Left ventricle myocardium inferior (tissue), 1 donor: Measurements from ENCODE around the gene ATP13A3. TPM values are rescaled to one million over a fixed set of nuclear protein-coding genes. Genes with fewer than 3 reads are reported as not detected.

Experiments
- DNase-seq: peaks from one replicate; pipeline ENCODE4 v3.0.0-alpha.2; 2020
- H3K27ac ChIP-seq: fragments of 200-600 bp; replicated peaks from 2 replicates; pipeline ENCODE4 v1.8.0; 2021
- H3K27me3 ChIP-seq: fragments of 200-600 bp; 2 replicates; pipeline ENCODE4 v1.8.0; 2021; ENCODE audit warnings: low read depth
- H3K36me3 ChIP-seq: fragments of 200-600 bp; 2 replicates; pipeline ENCODE4 v1.8.0; 2021
- H3K4me1 ChIP-seq: fragments of 200-600 bp; 2 replicates; pipeline ENCODE4 v1.8.0; 2021
- H3K4me3 ChIP-seq: fragments of 200-600 bp; 2 replicates; pipeline ENCODE4 v1.8.0; 2021; ENCODE audit warnings: mild to moderate bottlenecking, moderate library complexity
- H3K9me3 ChIP-seq: fragments of 200-600 bp; replicated peaks from 2 replicates; pipeline ENCODE4 v1.8.0; 2021
- CTCF ChIP-seq: fragments of 200-600 bp; IDR thresholded peaks from 2 replicates; pipeline ENCODE4 v1.8.0; 2021; ENCODE audit warnings: antibody characterized with exemption, mild to moderate bottlenecking, borderline replicate concordance
- intact Hi-C: fragments of 100-400 bp; cut with micrococcal nuclease; formaldehyde crosslinking; loops from one replicate; pipeline ENCODE4 v1.11.0; 2022
- total RNA-seq: library from RNA; stranded (reverse); fragmentation: NEBNext Ultra II Directional; extraction: Animal tissue kit (Norgen Biotek cat#: 25700); gene quantifications from one replicate; pipeline ENCODE4 v1.2.1, GENCODE V29; 2021
- donor health status: DM: no; HTN: yes; CAD: no; lungs with severe emphysema.

ATP13A3 gene
- total RNA-seq, 1 donor from 2014 or later, result 99.2 TPM

GRCh38 chr3:194446754-194447153, 40.0 kb downstream of the ATP13A3 start:
- H3K36me3 ChIP-seq, result peaks cover 91% of the 10 kb centered on the region
- H3K27me3 ChIP-seq, result no peaks in the 10 kb centered on the region
- no peak for TF ChIP-seq CTCF
- intact Hi-C loops, result no loop called here
- no peaks in the 10 kb centered on the region for H3K4me1 ChIP-seq
- H3K4me3 ChIP-seq, result no peak overlapping the region
- no peak for DNase-seq
- H3K27ac ChIP-seq, result no peak overlapping the region
- no peaks in the 10 kb centered on the region for H3K9me3 ChIP-seq

- no peak for DNase-seq
- intact Hi-C loops, result no loop called here
These were observed 40.6 kb downstream of the ATP13A3 start for GRCh38 chr3:194446172-194446571.

GRCh38 chr3:194443901-194444300, 42.9 kb downstream of the ATP13A3 start:
- Histone ChIP-seq H3K27me3 (no peaks in the 10 kb centered on the region), H3K4me1 (no peaks in the 10 kb centered on the region), H3K27ac (no peak overlapping the region), H3K4me3 (no peak overlapping the region), H3K9me3 (no peaks in the 10 kb centered on the region), H3K36me3 (peaks cover 94% of the 10 kb centered on the region)
- intact Hi-C loops, result no loop called here
- no peak for TF ChIP-seq CTCF
- no peak for DNase-seq

More at GRCh38 chr3:194446172-194446571, 40.6 kb downstream of the ATP13A3 start:
- Histone ChIP-seq H3K27me3 (no peaks in the 10 kb centered on the region), H3K36me3 (peaks cover 91% of the 10 kb centered on the region), H3K9me3 (no peaks in the 10 kb centered on the region), H3K4me1 (no peaks in the 10 kb centered on the region), H3K4me3 (no peak overlapping the region), H3K27ac (no peak overlapping the region)
- TF ChIP-seq CTCF, result no peak

GRCh38 chr3:194440756-194441155, 46.0 kb downstream of the ATP13A3 start:
- intact Hi-C loops, result no loop called here
- H3K36me3 ChIP-seq, result peaks cover 96% of the 10 kb centered on the region
- no peak overlapping the region for H3K27ac ChIP-seq

GRCh38 chr3:194439881-194440550, 46.8 kb downstream of the ATP13A3 start:
- TF ChIP-seq CTCF, result no peak
- no peak for DNase-seq
- intact Hi-C loops, result no loop called here
- Histone ChIP-seq H3K36me3 (peaks cover 97% of the 10 kb centered on the region), H3K9me3 (no peaks in the 10 kb centered on the region), H3K27ac (no peak overlapping the region), H3K4me1 (no peaks in the 10 kb centered on the region), H3K4me3 (no peak overlapping the region), H3K27me3 (no peaks in the 10 kb centered on the region)

More at GRCh38 chr3:194440756-194441155, 46.0 kb downstream of the ATP13A3 start:
- Histone ChIP-seq H3K4me3 (no peak overlapping the region), H3K27me3 (no peaks in the 10 kb centered on the region), H3K9me3 (no peaks in the 10 kb centered on the region), H3K4me1 (no peaks in the 10 kb centered on the region)
- no peak for DNase-seq
- TF ChIP-seq CTCF, result no peak
